Stimulated activated CD4-positive, alpha-beta T cell treated with anti-CD3 and anti-CD28 coated beads, TNF-alpha, amount 100 ng/mL, for 24 hours (primary cell): ENCODE measurements around the gene GNS.

Experiments
- DNase-seq, 3 experiments: peaks; one replicate each; pipeline ENCODE4 v3.0.0-alpha.2; 2020; ENCODE audit warnings: low read depth in 3 of 3

Gene GNS

DNA sequence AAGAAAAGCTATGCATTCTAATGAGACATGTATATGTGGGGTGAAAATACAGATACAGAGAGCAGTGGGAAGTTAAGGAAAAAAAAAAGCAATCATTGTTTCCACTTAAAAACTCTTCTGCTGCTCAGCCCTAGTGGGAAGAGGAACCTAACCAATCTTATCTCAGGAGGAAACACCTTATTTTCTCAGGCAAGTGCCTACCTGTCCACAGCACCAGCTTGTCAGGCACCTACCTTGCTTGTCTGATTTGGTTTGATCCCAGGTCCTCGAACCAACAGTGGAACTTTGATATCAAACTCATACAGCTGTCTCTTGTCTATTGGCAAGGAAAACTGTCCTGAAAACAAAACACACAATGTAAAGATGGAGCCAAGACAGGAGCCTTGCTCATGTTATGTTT is 22.4 kb downstream of the GNS start:
- no peak for DNase-seq

DNA sequence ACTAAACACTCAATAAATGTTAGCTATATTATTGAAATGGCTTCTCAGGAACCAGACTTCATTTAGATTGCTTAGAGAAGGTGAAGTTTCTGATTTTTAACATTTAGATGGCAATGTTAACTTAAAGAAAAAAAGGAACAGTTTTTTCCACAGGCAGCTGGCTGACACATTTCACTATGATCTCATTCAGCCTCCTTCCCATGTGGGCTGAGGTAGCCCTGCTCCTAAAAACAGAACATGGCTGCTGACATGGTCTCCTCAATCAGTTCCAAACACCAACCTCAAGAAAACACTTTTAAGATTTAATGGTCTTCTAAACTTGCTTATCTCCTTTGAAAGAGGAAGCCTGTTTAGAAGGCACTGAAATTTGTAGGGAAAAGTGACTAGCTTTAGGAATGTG is 23.8 kb downstream of the GNS start:
- DNase-seq = no peak

- DNase-seq = no peak
Measured at GRCh38 chr12:64733857-64734256, 25.3 kb downstream of the GNS start.

DNA sequence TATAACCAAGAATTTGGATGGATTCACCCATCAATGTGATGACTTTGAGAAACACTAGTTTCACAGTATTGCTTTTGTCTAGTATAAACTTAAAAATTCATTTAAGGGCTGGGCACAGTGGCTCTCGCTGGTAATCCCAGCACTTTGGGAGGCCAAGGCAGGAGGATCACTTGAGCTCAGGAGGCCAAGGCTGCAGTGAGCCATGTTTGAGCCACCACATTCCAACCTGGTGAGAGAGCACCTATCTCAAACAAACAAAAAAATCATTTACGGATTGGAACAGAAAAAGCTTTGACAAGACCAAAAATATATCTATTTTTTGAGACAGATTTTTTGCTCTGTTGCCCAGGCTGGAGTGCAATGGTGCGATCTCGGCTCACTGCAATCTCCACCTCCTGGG is 27.5 kb downstream of the GNS start:
- no peak for DNase-seq

DNA sequence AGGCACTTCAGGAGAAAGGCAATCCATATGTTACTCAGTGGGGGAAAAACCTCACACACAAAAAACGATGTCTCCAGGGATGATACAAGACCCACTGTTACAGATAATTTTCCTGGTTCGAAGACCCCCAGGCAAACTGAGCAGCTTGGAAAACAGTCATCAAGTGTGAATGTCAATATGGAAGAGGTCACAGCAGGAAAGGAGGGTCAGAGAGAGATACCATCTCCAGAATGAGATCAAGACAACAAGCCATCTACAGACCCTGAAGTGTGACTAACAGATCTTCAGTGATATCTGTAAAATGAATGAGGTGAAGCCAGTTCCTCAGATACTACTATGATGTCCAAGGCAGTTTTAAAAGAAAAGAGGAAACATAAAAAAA is 28.6 kb downstream of the GNS start:
- no peak for DNase-seq

DNA sequence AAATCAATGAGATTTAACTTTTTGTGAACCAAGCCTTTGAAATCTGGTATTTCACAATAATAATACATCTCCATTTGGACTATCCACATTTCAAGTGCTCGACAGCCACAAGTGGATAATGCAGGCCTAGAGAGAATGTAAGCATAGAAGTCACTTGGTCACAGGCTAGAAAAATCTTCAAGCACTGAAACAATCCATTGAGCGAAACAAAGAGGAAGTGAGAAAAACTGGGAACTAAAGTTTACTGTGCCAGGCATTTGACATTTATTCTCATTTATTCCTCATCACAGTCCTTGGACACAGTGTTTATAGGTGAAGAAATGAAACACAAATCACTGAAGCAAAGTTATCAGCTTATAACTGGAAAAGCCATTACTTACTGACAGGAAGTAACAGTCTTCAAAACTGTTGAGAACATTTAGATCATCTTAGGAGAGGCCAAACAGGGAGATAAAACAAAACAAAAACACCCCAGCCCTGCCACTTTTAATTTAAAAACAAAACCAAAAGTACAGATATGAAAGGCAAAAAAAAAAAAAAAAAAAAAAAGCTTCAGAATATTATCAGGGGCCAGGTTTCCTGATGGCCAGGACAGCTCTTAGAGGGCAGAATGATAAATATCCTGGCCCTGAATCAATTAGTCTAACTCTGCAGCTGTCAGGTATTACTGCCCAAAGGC is 29.2 kb downstream of the GNS start:
- DNase-seq = no peak

- no peak for DNase-seq
Measured at GRCh38 chr12:64724201-64724745, 34.9 kb downstream of the GNS start.

GRCh38 chr12:64723630-64724029 is 35.6 kb downstream of the GNS start:
- no peak for DNase-seq

GRCh38 chr12:64722835-64723234 is 36.4 kb downstream of the GNS start:
- no peak for DNase-seq

GRCh38 chr12:64720884-64721283 is 38.3 kb downstream of the GNS start:
- no peak for DNase-seq

- no peak for DNase-seq
Measured at GRCh38 chr12:64718649-64719048, 40.6 kb downstream of the GNS start.

DNA sequence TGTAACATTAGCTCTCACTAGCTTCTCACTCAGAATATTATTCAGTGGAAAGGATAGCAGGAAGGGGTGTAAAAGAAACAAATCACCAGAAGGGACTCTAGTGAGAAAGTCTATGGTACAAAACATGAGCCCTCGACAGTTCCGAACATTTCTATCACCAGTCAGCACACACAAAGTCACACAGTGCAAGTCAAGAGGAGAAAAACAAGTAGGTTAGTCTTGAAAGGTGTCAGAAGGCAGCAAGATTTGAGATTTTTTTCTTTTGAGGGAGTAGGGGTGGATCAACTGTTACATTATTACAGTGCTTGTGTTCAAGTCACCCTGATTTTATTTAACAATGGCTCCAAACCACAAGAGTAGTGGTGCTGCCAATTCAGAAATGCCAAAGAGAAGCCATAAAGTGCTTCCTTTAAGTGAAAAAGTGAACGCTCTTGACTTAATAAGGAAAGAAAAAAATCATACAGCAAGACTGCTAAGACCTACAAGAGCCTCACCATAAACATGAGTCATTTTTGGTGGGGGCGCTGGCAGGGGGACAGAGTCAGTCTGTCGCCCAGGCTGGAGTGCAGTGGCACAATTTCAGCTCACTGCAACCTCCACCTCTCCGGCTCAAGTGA is 42.3 kb downstream of the GNS start:
- DNase-seq = no peak

- no peak for DNase-seq
Measured at GRCh38 chr12:64716371-64716770, 42.8 kb downstream of the GNS start.

DNA sequence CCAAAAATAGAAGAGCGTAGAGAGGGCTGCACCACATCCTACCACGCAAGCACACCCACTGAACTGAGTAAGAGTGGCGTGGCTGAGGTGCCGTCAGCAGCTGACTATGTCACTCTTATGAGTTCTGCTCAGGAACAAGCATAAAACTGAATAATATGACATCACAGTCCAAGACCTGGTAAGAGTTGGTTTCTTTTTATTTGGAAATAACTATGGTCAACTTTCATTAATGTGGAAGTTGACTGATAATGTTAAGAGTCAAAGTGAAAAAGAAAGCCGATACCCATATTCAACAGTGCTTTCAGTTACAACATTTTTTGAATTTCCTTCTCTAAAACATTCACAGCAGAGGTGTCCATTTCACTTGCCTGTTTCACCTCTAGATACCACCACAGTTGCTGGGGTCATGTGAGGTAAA is 44.6 kb downstream of the GNS start:
- DNase-seq = no peak

- DNase-seq = no peak
Measured at GRCh38 chr12:64713376-64713775, 45.8 kb downstream of the GNS start.

DNA sequence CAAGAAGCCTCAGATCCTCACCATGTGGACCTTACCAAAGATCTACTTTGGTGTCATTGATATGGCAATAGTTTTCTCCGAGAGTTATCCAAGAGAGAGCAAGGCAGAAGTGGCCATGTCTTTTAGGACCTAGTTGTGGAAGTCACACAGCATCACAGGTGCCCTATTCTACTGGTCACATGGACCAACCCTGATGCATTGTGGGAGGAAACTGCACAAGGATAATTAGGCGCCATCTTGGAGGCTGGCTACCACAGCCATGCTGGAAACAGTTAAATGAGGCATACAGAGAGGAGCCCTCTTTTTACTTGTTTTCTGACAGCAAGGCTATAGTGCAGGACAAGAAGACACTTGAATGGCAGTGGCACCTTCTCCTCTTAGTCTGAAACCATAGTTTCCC is 49.8 kb downstream of the GNS start:
- no peak for DNase-seq

DNA sequence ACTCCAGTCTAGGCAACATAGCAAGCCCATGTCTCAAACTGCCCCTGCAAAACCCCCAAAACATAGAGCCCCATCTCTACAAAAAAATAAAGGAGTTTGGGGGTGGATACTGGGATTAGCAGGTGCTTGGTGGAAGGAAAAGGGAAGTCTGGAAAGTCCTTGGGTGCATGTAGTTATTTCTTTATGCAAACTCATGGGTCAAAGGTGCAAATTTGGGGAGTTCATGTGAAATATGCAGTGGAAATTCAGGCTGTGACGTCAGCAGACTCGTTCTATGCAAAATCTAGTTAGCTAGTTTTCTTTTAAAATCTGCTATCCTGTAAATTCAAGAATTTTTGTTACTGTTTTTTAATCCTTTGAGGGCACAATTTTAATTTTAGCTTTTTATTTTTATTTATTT is 51.3 kb downstream of the GNS start:
- DNase-seq = no peak

- DNase-seq = no peak
Measured at GRCh38 chr12:64707362-64707761, 51.8 kb downstream of the GNS start.

- DNase-seq = no peak
Measured at GRCh38 chr12:64706857-64707256, 52.3 kb downstream of the GNS start.

GRCh38 chr12:64706306-64706705 is 52.9 kb downstream of the GNS start:
- no peak for DNase-seq

GRCh38 chr12:64701283-64701682 is 57.9 kb downstream of the GNS start:
- DNase-seq = no peak

DNA sequence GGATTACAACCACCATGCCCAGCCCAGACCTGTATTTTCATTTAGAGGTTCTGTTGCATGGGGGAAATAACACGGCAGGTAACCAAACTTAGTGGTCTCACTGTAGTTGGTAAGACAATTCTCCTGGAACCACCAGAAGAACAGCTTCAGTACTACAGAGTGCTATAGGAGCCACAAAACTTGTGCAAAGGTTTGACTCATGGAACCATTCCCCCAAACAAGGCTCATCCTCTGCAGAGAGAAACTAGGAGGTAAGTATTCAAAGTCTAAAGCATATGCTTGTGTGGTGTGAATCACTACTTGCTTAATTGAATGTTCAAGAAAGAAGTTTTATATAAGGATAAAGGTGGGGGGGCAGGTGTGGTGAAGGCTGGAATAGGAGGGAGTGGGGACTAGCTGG is 58.7 kb downstream of the GNS start:
- DNase-seq = no peak

GRCh38 chr12:64699504-64700115 is 59.6 kb downstream of the GNS start:
- DNase-seq = no peak
